Testis (tissue), 5 donors: ENCODE data around the gene ALG12. TPM values are rescaled to one million over a fixed set of nuclear protein-coding genes. Genes with fewer than 3 reads are reported as not detected.

Source experiments
- DNase-seq: peaks from one replicate; pipeline ENCODE4 v3.0.0-alpha.2; 2019
- H3K27ac ChIP-seq, 2 donors: fragments of 200-600 bp; sonication (generic); one replicate each; pipeline ENCODE4 v1.5.1; 2019
- H3K27me3 ChIP-seq: fragments of 200-600 bp; sonication (generic); one replicate; pipeline ENCODE4 v1.5.1; 2019
- H3K36me3 ChIP-seq: fragments of 200-600 bp; sonication (generic); one replicate; pipeline ENCODE4 v1.5.1; 2017; ENCODE audit warnings: low read depth; ENCODE audit errors: missing control alignments
- H3K4me1 ChIP-seq: fragments of 200-600 bp; sonication (generic); one replicate; pipeline ENCODE4 v1.5.1; 2019
- H3K4me3 ChIP-seq, 2 donors: fragments of 200-600 bp; sonication (generic); one replicate each; pipeline ENCODE4 v1.5.1; 2017 to 2019
- H3K9me3 ChIP-seq: fragments of 200-600 bp; sonication (generic); one replicate; pipeline ENCODE4 v1.5.1; 2017
- POLR2A ChIP-seq: fragments of 450-650 bp; IDR thresholded peaks from one replicate; pipeline ENCODE4 v1.6.1; 2017; ENCODE audit warnings: antibody characterized with exemption, mild to moderate bottlenecking, moderate library complexity
- WGBS, 2 donors: methylation state at CpG; one replicate each; pipeline ENCODE4 v1.1.5; 2018; 5-methylcytosine and 5-hydroxymethylcytosine counted together
- intact Hi-C: fragments of 100-400 bp; cut with DNase I; formaldehyde crosslinking; loops from one replicate; pipeline ENCODE4 v1.15.1; 2023; ENCODE audit warnings: low total_unique reads
- long read RNA-seq, 2 donors: transcript quantifications; one replicate each; lab custom pipeline, GENCODE V29; 2026
- polyA plus RNA-seq: library from polyadenylated mRNA; stranded (reverse); fragments of 350-450 nt; fragmentation: Illumina TruSeq; extraction: RNeasy Lipid Tissue Mini Kit (QIAGEN cat#74804); gene quantifications from one replicate; pipeline ENCODE4 v1.2.3, GENCODE V29; 2014; ENCODE audit warnings: low read depth, low replicate concordance; ENCODE audit not compliant: insufficient read depth
- total RNA-seq, 2 donors: library from RNA; depleted of rRNA; stranded (reverse); fragments of >200 nt; gene quantifications; one replicate each; pipeline ENCODE4 v1.2.3, GENCODE V29; 2016
- TF ChIP-seq, protein P1 (sequence below), 3 experiments: fragments of 450-650 bp in 2 of 3; fragments of 200-600 bp in 1 of 3; sonication (generic) in 1 of 3; IDR thresholded peaks; one replicate each; pipeline ENCODE4 v1.5.1; 2016 to 2019; ENCODE audit warnings: antibody characterized with exemption in 3 of 3, mild to moderate bottlenecking in 2 of 3, moderate library complexity in 1 of 3

ALG12 gene
- total RNA-seq (10 to 100 TPM; 11.9 to 18.3 TPM), polyA plus RNA-seq (10.6 TPM)
- long read RNA-seq, donor 1, full-length matches to known transcripts: 7 of 55 reads
- long read RNA-seq, donor 1, partial matches to known transcripts: 20 of 55 reads
- long read RNA-seq, donor 1, other reads (novel, unspliced or antisense): 28 of 55 reads
- long read RNA-seq, donor 2, full-length matches to known transcripts: 1 of 17 reads
- long read RNA-seq, donor 2, partial matches to known transcripts: 0 of 17 reads
- long read RNA-seq, donor 2, other reads (novel, unspliced or antisense): 16 of 17 reads

- peak; percentile 99 for DNase-seq
- WGBS, 2 donors: 0% methylated on average over 22 to 43 of the region's 103 CpGs
- intact Hi-C loops: no loop called here
Measured at GRCh38 chr22:49917974-49918910, at the start of gene ALG12, which contains the start of gene CRELD2. ALG12 (minus strand) TSS chr22:49918438; CDS start chr22:49913765, 4,673 bp downstream. CRELD2 (plus strand) TSS chr22:49918634; CDS start chr22:49918770, 136 bp downstream.

GRCh38 chr22:49967706-49968208, 49.5 kb upstream of the ALG12 start:
- H3K27ac ChIP-seq: peak overlapping the region; percentile 88 to 95
- peak; percentile 79 for DNase-seq
- no peaks in the 10 kb centered on the region for H3K27me3 ChIP-seq
- H3K4me3 ChIP-seq: no peak overlapping the region
- H3K4me1 ChIP-seq: peaks cover 70% of the 10 kb centered on the region
- H3K36me3 ChIP-seq: no peaks in the 10 kb centered on the region
- no peaks in the 10 kb centered on the region for H3K9me3 ChIP-seq
- intact Hi-C loops: no loop called here
- 34% methylated on average over 7 to 18 of the region's 18 CpGs for WGBS, 2 donors
- TF ChIP-seq POLR2A: no peak

More at GRCh38 chr22:49917974-49918910, at the start of gene ALG12, which contains the start of gene CRELD2:
- no peaks in the 10 kb centered on the region for H3K27me3 ChIP-seq
- H3K27ac ChIP-seq: peak within 1 kb of the TSS; percentile 90 to 97
- TF ChIP-seq POLR2A: no peak
- TF ChIP-seq, protein P1, sequence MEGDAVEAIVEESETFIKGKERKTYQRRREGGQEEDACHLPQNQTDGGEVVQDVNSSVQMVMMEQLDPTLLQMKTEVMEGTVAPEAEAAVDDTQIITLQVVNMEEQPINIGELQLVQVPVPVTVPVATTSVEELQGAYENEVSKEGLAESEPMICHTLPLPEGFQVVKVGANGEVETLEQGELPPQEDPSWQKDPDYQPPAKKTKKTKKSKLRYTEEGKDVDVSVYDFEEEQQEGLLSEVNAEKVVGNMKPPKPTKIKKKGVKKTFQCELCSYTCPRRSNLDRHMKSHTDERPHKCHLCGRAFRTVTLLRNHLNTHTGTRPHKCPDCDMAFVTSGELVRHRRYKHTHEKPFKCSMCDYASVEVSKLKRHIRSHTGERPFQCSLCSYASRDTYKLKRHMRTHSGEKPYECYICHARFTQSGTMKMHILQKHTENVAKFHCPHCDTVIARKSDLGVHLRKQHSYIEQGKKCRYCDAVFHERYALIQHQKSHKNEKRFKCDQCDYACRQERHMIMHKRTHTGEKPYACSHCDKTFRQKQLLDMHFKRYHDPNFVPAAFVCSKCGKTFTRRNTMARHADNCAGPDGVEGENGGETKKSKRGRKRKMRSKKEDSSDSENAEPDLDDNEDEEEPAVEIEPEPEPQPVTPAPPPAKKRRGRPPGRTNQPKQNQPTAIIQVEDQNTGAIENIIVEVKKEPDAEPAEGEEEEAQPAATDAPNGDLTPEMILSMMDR (IDR thresholded peaks at IDR 0.05): no peak
- H3K9me3 ChIP-seq: no peaks in the 10 kb centered on the region
- H3K36me3 ChIP-seq: no peaks in the 10 kb centered on the region
- H3K4me1 ChIP-seq: peaks cover 5% of the 10 kb centered on the region
- H3K4me3 ChIP-seq: peak within 1 kb of the TSS; percentile 83 to 86

GRCh38 chr22:49966774-49967705, 48.8 kb upstream of the ALG12 start:
- DNase-seq: peak; percentile 42
- H3K36me3 ChIP-seq: no peaks in the 10 kb centered on the region
- H3K27ac ChIP-seq: peak overlapping the region; percentile 88 to 95
- intact Hi-C loops: no loop called here
- H3K4me1 ChIP-seq: peaks cover 74% of the 10 kb centered on the region
- TF ChIP-seq, protein P1 (IDR thresholded peaks at IDR 0.05): no peak
- no peak for TF ChIP-seq POLR2A
- no peaks in the 10 kb centered on the region for H3K27me3 ChIP-seq
- H3K9me3 ChIP-seq: no peaks in the 10 kb centered on the region
- WGBS, 2 donors: 43 to 70% methylated on average over 19 to 35 of the region's 36 CpGs
- no peak overlapping the region for H3K4me3 ChIP-seq

DNA sequence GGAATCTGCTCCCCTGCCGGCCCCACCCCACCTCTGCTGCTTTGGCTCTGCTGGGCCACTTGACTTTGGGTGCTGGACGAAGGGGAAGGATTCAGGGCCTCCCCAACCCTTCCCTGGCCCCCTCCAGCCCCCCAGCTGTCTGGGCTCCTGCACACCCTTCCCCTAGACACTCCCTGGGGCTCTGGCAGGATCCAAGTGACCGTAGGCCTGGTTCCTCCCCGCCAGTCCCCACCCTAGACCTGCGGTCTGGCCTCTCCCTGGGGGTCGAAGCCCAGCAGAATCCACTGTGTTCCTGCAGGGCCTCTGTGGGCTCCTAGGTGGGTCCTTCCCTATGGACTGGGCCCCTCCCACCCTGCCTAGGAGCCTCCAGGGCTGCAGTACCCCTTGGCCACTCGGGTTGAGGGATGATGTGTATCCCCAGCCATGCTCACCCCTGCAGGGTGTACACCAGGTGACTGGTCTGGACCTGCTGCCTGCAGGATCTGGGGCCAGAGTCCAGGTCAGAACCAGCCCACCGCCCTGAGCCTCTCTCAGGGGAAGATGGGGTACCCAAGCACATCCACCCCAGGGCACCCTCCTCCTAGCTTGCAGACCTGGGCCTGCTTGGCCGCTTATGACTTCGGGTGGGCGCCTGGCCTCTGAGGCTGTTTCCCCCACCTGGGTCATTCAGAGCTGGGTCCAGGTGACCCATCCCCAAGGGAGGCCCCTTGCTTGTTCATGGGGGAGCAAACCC, 48.0 kb upstream of the ALG12 start:
- no peak for DNase-seq
- WGBS, 2 donors: 55 to 94% methylated on average over 2 to 8 of the region's 11 CpGs
- Histone ChIP-seq H3K4me3 (no peak overlapping the region), H3K27me3 (no peaks in the 10 kb centered on the region), H3K4me1 (peaks cover 67% of the 10 kb centered on the region), H3K36me3 (no peaks in the 10 kb centered on the region), H3K9me3 (no peaks in the 10 kb centered on the region), H3K27ac (peak overlapping the region; percentile 88 to 95)
- intact Hi-C loops: no loop called here
- TF ChIP-seq, protein P1 (IDR thresholded peaks at IDR 0.05): no peak
- TF ChIP-seq POLR2A: no peak
